ENCODE results near the gene FDXR. TPM values are rescaled to one million over a fixed set of nuclear protein-coding genes. Genes with fewer than 3 reads are reported as not detected.
A peak's percentile ranks its signal among the peaks of the same experiment; 100 is the strongest.

The FDXR gene
- total RNA-seq, 2 experiments from 2014 or later, result 20.0 to 24.3 TPM

DNA sequence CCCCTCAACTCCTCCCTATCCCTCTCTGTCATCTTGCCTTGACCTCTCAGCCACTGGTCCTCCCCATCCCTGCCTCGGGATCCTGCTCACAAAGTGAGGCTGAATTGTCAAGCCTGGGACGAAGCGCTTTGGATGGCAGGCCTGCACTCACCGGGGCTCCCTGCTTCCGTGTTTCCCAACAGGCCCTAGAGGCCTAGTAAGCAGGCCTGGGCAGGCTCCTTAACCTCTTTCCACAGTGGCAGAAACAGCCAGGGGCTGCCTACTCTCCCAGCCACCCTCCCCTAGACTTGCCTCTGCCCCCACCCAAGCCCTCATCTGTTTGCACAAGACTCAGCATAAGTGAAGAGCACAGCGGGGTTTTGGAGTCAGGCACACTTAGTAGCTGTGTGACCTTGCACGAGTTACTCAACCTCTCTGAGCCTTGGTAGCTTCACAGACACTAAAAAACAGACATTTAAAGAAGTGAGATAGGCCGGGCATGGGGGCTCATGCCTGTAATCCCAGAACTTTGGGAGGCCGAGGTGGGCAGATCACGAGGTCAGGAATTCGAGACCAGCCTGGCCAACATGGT, 25.7 kb upstream of the FDXR start:
- POLR2A ChIA-PET, result interaction anchor here (1.3 kb wide), 1 partner anchor 25 kb away, joined by 3 read pairs; no protein-coding TSS in a partner anchor
- CTCF ChIA-PET, result interaction anchor here (1.1 to 1.2 kb wide), 2 partner anchors 59 to 63 kb away, joined by 3 to 4 read pairs; no protein-coding TSS in a partner anchor
- ATAC-seq, result no peak

DNA sequence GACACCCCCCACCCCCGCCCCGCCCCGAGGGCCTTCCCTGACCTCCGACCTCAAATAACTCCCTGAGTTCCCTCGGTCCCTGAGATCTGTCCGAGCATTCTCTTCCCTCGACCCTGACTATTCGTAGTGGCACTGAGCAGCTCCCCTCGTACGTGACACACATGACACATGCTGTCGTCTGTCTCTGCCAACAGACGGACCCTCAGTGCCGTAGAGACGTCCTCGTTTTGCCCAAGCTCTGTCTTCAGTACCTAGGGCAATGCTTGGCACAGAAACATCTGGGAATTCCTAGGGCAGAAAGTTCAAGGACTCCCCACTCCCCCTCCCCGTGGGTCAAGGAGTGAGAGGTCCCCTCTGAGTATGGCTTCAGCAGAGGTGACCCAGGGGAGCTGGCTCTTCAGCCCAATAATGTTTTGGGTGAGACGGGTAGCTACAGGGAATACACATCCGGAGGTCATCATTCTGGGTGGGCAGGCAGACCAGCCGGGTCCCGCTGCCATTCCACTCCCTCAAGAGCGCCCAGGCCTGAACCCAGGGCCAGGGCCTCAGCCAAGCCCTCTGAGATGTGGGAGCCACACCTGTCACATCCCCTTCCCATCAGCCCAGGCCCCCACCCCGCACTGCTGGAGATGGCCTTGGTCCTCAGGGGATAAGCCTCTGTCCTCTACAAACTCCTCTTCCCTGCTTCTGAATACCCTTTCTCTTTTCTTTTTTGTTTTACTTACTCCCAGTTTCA, 21.3 kb upstream of the FDXR start:
- Mint-ChIP-seq H3K27me3 (peaks cover 35% of the 10 kb centered on the region), H3K36me3 (ENCODE audit: low read depth) (no peaks in the 10 kb centered on the region), H3K27ac (no peak overlapping the region), H3K4me1 (ENCODE audit: low read depth) (peaks cover 2% of the 10 kb centered on the region), H3K9me3 (no peaks in the 10 kb centered on the region), H3K4me3 (peak overlapping the region; percentile 26)
- TF ChIP-seq, protein P1, sequence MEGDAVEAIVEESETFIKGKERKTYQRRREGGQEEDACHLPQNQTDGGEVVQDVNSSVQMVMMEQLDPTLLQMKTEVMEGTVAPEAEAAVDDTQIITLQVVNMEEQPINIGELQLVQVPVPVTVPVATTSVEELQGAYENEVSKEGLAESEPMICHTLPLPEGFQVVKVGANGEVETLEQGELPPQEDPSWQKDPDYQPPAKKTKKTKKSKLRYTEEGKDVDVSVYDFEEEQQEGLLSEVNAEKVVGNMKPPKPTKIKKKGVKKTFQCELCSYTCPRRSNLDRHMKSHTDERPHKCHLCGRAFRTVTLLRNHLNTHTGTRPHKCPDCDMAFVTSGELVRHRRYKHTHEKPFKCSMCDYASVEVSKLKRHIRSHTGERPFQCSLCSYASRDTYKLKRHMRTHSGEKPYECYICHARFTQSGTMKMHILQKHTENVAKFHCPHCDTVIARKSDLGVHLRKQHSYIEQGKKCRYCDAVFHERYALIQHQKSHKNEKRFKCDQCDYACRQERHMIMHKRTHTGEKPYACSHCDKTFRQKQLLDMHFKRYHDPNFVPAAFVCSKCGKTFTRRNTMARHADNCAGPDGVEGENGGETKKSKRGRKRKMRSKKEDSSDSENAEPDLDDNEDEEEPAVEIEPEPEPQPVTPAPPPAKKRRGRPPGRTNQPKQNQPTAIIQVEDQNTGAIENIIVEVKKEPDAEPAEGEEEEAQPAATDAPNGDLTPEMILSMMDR (IDR thresholded peaks at IDR 0.05), result no peak
- DNase-seq (no peak), ATAC-seq (no peak)
- ChIA-PET CTCF (interaction anchor here (1.3 to 1.4 kb wide), 2 partner anchors 30 to 103 kb away, joined by 4 read pairs; partner anchors contain the start of gene OTOP2), POLR2A (interaction anchor here (1.0 kb wide), 1 partner anchor 21 kb away, joined by 4 read pairs; no protein-coding TSS in a partner anchor)
- intact Hi-C loops (cut with micrococcal nuclease), result no loop called here

More for the DNA sequence above, 25.7 kb upstream of the FDXR start:
- intact Hi-C loops (cut with micrococcal nuclease), result no loop called here
- Mint-ChIP-seq H3K36me3 (ENCODE audit: low read depth) (no peaks in the 10 kb centered on the region), H3K4me3 (no peak overlapping the region), H3K27ac (no peak overlapping the region), H3K9me3 (no peaks in the 10 kb centered on the region), H3K27me3 (peaks cover 30% of the 10 kb centered on the region), H3K4me1 (ENCODE audit: low read depth) (peaks cover 2% of the 10 kb centered on the region)
- DNase-seq, result no peak
- TF ChIP-seq, protein P1 (IDR thresholded peaks at IDR 0.05), result no peak

DNA sequence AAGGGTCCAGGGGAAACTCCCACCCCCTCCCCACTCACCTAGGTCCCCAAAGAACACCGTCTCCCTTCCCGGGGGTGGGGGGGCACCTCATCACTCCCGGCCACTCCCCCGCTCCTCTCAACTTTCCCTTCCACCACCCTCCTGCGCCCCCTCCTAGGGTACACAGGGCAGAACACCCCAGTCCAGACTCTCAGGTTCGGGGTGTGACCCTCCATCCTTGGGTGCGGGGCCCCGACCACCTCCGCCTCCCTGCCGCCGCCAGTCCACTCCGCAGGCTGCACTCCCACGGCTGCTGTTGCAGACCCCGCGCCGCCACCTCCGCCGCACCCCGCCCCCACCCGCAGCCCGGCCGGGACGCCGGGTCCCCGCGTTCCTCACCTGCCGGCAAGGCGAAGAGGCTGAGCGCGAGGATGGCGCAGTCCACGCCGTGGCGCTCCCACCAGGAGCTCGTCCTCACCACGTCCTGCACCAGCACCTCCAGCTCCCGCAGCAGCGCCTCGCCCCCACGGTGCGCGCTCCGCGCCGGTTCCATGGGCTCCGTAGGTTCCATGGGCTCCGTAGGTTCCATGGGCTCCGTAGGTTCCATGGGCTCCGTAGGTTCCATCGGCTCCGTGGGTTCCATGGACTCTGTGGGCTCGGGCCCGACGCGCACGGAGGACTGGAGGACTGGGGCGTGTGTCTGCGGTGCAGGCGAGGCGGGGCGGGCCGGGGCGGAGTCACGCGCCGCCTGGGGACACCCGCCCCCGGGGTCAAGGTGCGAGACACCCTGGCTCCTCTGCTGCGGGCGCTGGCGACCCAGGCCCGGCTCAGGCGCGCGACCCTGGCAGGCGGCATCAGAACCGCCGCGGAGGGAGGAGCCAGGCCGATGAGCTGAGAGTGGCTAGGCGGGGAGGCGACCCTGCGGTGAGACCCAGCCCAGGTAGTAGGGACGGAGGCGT, 20.4 kb upstream of the FDXR start, which contains the start of gene FADS6:
Gene FADS6 (minus strand): TSS at position 660 of the 938 bp plus-strand sequence. CDS start 38 bp downstream, at position 622.
- ChIA-PET POLR2A (interaction anchor here (1.0 kb wide), 1 partner anchor 20 kb away, joined by 4 read pairs; no protein-coding TSS in a partner anchor), CTCF (interaction anchor here (1.1 to 1.3 kb wide), 2 partner anchors 13 to 31 kb away, joined by 3 to 4 read pairs; partner anchors contain the start of gene OTOP2)
- H3K4me3 Mint-ChIP-seq, result peak within 1 kb of the TSS; percentile 26
- TF ChIP-seq, protein P1 (IDR thresholded peaks at IDR 0.05), result no peak
- no peaks in the 10 kb centered on the region for H3K9me3 Mint-ChIP-seq
- H3K27me3 Mint-ChIP-seq, result peaks cover 35% of the 10 kb centered on the region
- no peak within 1 kb of the TSS for H3K27ac Mint-ChIP-seq
- DNase-seq (no peak), ATAC-seq (peak; percentile 55)
- no peaks in the 10 kb centered on the region for H3K36me3 Mint-ChIP-seq (ENCODE audit: low read depth)
- H3K4me1 Mint-ChIP-seq (ENCODE audit: low read depth), result peaks cover 2% of the 10 kb centered on the region
- intact Hi-C loops (cut with micrococcal nuclease), result no loop called here

DNA sequence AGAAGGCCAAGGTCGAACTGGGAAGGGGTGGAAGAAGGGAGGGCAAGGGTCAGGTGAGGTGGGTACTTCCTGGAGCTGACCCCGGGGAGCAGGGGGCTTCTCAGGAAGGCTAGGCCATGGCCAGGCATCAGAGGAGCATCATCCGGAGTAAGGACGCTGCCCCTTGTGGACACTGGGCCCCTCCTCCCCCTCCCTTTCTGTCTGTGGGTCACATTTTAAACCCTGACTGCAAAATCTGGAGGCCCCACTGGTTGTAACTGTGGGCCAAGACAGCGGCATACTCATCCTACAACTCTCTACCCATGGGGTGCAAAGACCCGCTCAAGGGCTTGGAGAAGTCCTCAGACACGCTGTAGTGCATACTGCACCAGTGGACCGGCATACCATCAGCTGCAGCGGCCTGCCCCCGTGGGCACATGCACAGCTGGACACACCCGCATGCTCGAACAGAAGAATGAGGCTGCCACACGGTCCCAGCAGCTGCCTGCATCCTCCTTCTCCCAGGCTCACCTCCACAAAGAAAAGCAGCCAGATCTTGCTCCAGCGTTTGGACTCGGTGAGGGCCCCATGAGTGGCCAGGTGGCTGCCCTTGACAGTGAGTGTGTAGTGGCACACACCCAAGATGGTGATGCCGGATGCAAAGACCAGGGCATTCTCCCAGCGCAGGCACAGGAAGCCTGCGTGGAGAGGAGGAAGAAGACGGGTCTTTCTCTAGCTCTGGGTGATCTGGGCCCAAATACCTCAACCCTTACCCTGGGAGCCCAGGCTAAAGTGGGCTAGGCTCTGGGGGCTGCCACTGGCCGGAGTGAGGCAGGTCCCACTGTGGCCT, 19.4 kb upstream of the FDXR start:
- Mint-ChIP-seq H3K27ac (no peak overlapping the region), H3K27me3 (peaks cover 35% of the 10 kb centered on the region), H3K36me3 (ENCODE audit: low read depth) (no peaks in the 10 kb centered on the region), H3K4me1 (ENCODE audit: low read depth) (peaks cover 2% of the 10 kb centered on the region), H3K4me3 (no peak overlapping the region), H3K9me3 (no peaks in the 10 kb centered on the region)
- no peak for ATAC-seq
- ChIA-PET POLR2A (no interaction called here), CTCF (interaction anchor here (1.1 to 1.7 kb wide), 2 partner anchors 12 to 66 kb away, joined by 3 to 5 read pairs; no protein-coding TSS in a partner anchor)
- no peak for DNase-seq
- intact Hi-C loops (cut with micrococcal nuclease), result no loop called here
- TF ChIP-seq, protein P1 (IDR thresholded peaks at IDR 0.05), result no peak

Data from activated CD8-positive, alpha-beta T cell treated with anti-CD3 and anti-CD28 coated beads for 36 hours (primary cell).